GM20000 (cell line): Measurements from ENCODE around the gene CYB5D1.

Experiments
- DNase-seq: peaks from one replicate; pipeline ENCODE4 v3.0.0; 2012; ENCODE audit warnings: low spot score
- TF ChIP-seq, protein P1 (sequence below): IDR thresholded peaks from 2 replicates; pipeline ENCODE4 v1.5.1; 2012; ENCODE audit warnings: mild to moderate bottlenecking, control low read depth; ENCODE audit errors: extremely low read depth, missing control alignments

The CYB5D1 gene

GRCh38 chr17:7867881-7868329 is 10.1 kb downstream of the CYB5D1 start:
- TF ChIP-seq, protein P1, sequence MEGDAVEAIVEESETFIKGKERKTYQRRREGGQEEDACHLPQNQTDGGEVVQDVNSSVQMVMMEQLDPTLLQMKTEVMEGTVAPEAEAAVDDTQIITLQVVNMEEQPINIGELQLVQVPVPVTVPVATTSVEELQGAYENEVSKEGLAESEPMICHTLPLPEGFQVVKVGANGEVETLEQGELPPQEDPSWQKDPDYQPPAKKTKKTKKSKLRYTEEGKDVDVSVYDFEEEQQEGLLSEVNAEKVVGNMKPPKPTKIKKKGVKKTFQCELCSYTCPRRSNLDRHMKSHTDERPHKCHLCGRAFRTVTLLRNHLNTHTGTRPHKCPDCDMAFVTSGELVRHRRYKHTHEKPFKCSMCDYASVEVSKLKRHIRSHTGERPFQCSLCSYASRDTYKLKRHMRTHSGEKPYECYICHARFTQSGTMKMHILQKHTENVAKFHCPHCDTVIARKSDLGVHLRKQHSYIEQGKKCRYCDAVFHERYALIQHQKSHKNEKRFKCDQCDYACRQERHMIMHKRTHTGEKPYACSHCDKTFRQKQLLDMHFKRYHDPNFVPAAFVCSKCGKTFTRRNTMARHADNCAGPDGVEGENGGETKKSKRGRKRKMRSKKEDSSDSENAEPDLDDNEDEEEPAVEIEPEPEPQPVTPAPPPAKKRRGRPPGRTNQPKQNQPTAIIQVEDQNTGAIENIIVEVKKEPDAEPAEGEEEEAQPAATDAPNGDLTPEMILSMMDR: no peak
- DNase-seq: no peak

GRCh38 chr17:7873051-7873450 is 15.2 kb downstream of the CYB5D1 start:
- no peak for DNase-seq
- TF ChIP-seq, protein P1: no peak

DNA sequence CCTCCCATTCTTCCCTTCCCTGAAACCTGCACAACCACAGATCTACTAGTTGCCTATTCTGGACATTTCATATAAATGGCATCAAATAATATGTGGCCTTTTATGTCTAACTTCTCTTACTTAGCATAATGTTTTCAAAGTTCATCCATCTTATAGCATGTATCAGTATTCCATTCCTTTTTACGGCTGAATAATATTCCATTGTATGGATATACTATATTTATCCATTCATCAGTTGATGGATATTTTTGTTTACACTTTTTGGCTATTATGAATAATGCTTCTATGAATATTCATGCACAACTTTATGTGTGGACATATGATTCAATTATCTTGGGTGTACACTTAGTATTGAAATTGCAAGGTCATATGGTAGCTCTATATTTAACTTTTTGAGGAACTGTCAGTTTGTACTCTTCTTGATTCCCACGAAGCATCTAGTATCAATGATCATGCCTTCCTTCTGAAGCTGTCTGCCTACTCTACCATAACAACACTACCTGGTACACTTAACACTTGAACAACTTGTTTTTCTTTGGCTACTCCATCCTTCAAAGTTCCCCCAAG is 18.1 kb downstream of the CYB5D1 start:
- TF ChIP-seq, protein P1: no peak

DNA sequence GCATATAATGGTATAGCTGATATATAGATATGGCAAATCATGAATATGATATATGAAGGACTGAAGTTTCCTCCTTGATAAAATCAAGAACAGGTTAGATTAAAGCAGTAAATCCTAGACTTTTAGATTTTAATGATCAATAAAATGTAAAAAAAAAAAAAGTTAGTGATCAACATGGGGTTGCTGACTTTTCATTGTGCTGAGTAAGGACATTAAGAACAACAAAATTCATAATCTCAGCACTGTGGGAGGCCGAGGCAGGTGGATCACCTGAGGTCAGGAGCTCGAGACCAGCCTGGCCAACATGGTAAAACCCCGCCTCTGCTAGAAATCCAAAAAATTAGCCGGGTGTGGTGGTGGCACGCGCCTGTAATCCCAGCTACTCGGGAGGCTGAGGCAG is 20.4 kb downstream of the CYB5D1 start:
- TF ChIP-seq, protein P1: no peak
- no peak for DNase-seq

More for the DNA sequence above, 18.1 kb downstream of the CYB5D1 start:
- DNase-seq: no peak

- TF ChIP-seq, protein P1: no peak
- no peak for DNase-seq
Measured at GRCh38 chr17:7880076-7880868, 22.5 kb downstream of the CYB5D1 start.

DNA sequence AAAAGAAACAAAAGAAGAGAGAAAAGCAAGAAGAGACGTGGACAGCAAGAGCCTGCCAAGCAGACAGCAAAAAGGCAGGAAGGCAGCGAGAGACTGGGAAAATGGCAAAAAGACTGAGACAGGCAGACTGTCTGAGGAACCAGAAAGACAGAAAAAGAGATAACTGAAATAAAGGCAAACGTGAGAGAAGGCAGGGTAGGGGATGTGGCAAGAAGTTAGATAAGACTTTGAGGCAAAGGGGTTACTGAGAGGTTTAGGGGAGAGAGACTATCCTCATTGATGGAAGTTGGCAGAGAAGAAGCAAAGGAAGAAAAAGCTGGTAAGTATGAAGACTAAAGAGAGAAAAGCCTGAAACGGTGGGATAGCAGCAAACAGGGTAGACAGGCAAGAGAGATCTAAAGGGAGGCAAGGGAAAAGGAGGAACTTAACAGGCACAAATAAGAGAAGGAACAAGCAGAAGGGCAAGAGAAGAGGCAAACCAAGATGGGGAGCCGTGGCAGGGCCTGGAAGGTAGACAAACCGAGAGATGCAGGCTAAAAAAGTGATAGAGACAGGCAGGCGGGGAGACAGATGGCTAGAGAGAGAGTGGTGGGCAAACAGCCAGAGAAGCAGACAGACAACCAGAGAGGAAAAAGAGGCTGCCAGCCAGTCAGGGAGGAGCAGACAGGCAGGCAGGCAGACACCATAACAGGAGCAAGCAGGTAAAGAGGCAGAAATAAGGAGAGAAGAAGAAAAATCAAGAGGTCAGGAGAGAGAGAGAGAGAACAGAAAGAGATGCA is 23.7 kb downstream of the CYB5D1 start:
- TF ChIP-seq, protein P1: no peak
- DNase-seq: no peak

DNA sequence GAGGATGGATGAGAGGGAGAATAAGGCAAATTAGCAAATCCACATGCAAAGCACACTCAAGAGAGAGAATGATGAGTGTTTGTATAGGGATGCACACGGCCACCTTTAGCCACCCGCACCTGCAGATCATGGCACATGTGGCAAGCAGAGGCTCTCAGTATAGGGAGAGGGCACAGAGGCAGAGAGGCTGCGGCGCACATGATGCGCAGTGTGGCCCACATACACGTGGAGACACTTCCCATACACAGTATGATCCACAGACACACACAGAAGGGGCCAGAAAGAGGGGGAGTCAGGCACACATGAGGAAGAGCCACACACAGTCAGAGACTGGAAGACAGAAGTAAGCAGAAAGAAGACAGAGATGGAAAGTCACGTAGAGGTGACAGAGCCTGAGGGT is 24.3 kb downstream of the CYB5D1 start:
- no peak for DNase-seq
- TF ChIP-seq, protein P1: no peak
